Chondrocyte (in vitro differentiated cells): ENCODE measurements around the gene GSTP1. TPM values are rescaled to one million over a fixed set of nuclear protein-coding genes. Genes with fewer than 3 reads are reported as not detected.
A peak's percentile ranks its signal among the peaks of the same experiment; 100 is the strongest.
"Not testable (repeated sequence)": the region's sequence is repeated elsewhere in the genome, so short reads cannot be mapped to it uniquely, and the experiment has no call there.

Source experiments
- DNase-seq: peaks from one replicate; pipeline ENCODE4 v3.0.0; 2021; ENCODE audit warnings: mixed read lengths, low spot score
- H3K27ac Mint-ChIP-seq: one replicate; pipeline ENCODE4 v1.8.0; 2021; ENCODE audit warnings: mild to moderate bottlenecking, moderate library complexity, mixed read lengths; ENCODE audit not compliant: unreplicated experiment
- H3K27me3 Mint-ChIP-seq: 2 replicates; pipeline ENCODE4 v1.8.0; 2021; ENCODE audit warnings: low read depth, mixed read lengths
- H3K36me3 Mint-ChIP-seq: 2 replicates; pipeline ENCODE4 v1.8.0; 2021; ENCODE audit warnings: low read depth, mixed read lengths
- H3K4me1 Mint-ChIP-seq: 2 replicates; pipeline ENCODE4 v1.8.0; 2021; ENCODE audit warnings: low read depth, mild to moderate bottlenecking, mixed read lengths
- H3K4me3 Mint-ChIP-seq: one replicate; pipeline ENCODE4 v1.8.0; 2021; ENCODE audit warnings: mild to moderate bottlenecking, moderate library complexity, mixed read lengths; ENCODE audit not compliant: unreplicated experiment
- H3K9me3 Mint-ChIP-seq: 2 replicates; pipeline ENCODE4 v1.8.0; 2021; ENCODE audit warnings: low read depth, mixed read lengths
- CTCF ChIP-seq: fragments of 200-600 bp; sonication (generic); IDR thresholded peaks from 2 replicates; pipeline ENCODE4 v1.5.0; 2021; ENCODE audit warnings: antibody characterized with exemption, mild to moderate bottlenecking, moderate library complexity
- total RNA-seq: library from RNA; stranded (reverse); gene quantifications from 3 replicates; pipeline ENCODE4 v1.2.1, GENCODE V29; 2021

The GSTP1 gene
- total RNA-seq, 1 donor from 2014 or later: 644 TPM

GRCh38 chr11:67616431-67617242 is 33.0 kb downstream of the GSTP1 start:
- Mint-ChIP-seq H3K4me1 (peaks cover 19% of the 10 kb centered on the region), H3K27me3 (no peaks in the 10 kb centered on the region), H3K4me3 (no peak overlapping the region), H3K36me3 (peaks cover 4% of the 10 kb centered on the region), H3K27ac (no peak overlapping the region), H3K9me3 (no peaks in the 10 kb centered on the region)
- no peak for DNase-seq
- no peak for TF ChIP-seq CTCF

DNA sequence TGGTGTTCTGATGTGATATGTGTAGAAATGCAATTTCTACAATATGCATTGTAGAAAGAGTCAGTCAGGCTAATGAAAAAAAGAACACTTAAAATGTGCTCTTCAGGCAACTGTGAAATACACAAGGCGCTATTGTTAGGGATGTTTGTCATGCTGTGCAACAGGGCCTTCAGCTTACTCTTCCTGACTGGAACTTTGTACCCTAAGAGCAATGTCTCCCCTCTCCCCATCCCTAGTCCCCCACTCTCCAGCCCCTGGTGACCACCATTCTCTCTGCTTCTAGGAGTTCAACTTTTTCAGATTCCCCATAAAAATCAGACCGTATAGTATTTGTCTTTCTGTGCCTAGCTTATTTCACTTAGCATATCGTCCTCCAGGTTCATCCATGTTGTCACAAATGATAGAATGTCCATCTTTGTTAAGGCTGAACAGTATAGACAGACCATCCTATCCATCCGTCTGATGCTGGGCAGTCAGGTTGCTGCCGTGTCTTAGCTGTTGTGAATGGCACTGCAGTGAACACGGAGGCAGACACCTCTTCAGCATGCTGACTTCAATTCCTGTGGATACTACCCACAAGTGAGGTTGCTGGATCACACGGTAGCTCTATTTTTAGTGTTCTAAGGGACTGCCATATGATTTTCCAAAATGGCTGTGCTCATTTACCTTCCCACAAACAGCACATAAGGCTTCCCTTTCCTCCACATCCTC is 33.8 kb downstream of the GSTP1 start:
- Mint-ChIP-seq H3K27me3 (no peaks in the 10 kb centered on the region), H3K4me1 (peaks cover 22% of the 10 kb centered on the region), H3K27ac (no peak overlapping the region), H3K36me3 (peaks cover 4% of the 10 kb centered on the region), H3K9me3 (no peaks in the 10 kb centered on the region), H3K4me3 (no peak overlapping the region)
- no peak for TF ChIP-seq CTCF
- no peak for DNase-seq

DNA sequence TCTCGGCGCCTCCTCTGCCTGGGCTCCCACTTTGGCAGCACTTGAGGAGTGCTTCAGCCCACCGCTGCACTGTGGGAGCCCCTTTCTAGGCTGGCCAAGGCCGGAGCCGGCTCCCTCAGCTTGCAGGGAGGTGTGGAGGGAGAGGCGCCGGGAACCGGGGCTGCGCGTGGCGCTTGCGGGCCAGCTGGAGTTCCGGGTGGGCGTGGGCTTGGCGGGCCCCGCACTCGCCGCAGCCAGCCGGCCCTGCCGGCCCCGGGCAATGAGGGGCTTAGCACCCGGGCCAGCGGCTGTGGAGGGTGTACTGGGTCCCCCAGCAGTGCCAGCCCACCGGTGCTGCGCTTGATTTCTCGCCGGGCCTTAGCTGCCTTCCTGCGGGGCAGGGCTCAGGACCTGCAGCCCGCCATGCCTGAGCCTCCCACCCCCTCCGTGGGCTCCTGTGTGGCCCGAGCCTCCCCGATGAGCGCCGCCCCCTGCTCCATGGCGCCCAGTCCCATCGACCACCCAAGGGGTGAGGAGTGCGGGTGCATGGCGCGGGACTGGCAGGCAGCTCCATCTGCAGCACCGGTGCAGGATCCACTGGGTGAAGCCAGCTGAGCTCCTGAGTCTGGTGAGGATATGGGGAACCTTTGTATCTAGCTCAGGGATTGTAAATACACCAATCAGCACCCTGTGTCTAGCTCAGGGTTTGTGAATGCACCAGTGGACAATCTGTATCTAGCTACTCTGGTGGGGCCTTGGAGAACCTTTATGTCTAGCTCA is 35.5 kb downstream of the GSTP1 start:
- H3K9me3 Mint-ChIP-seq, H3K27ac Mint-ChIP-seq, H3K27me3 Mint-ChIP-seq, H3K4me3 Mint-ChIP-seq, H3K36me3 Mint-ChIP-seq, DNase-seq: not testable (repeated sequence)
- H3K4me1 Mint-ChIP-seq: peaks cover 22% of the 10 kb centered on the region

- H3K4me3 Mint-ChIP-seq: peak overlapping the region; percentile 83
- H3K36me3 Mint-ChIP-seq, DNase-seq, H3K9me3 Mint-ChIP-seq, H3K27me3 Mint-ChIP-seq: not testable (repeated sequence)
- peak overlapping the region; percentile 32 for H3K27ac Mint-ChIP-seq
- H3K4me1 Mint-ChIP-seq: peaks cover 22% of the 10 kb centered on the region
Observed at GRCh38 chr11:67619683-67620618, 36.3 kb downstream of the GSTP1 start.

DNA sequence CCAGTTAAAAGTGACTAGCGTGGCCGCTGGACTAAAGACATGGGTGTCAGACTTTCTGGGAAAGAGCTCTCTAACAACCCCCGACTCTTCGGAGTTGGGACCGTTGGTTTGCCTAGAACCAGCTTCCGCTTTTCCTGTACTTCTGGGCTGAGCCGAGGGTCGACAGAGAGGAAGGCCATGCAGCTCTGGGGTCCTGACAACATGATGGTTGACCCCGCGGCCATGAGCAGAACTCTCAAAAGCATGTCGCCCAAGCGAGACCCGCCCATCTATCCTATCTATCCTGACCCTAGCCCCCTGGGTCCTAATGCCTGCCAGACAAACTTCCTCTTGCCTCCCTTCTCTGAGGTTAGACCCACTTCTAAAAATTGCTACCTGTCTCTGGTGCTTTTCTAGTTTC is 37.0 kb downstream of the GSTP1 start:
- not testable (repeated sequence) for H3K36me3 Mint-ChIP-seq, H3K9me3 Mint-ChIP-seq, DNase-seq, H3K27me3 Mint-ChIP-seq
- H3K27ac Mint-ChIP-seq: peak overlapping the region; percentile 24
- H3K4me1 Mint-ChIP-seq: peaks cover 22% of the 10 kb centered on the region
- H3K4me3 Mint-ChIP-seq: peak overlapping the region; percentile 83

DNA sequence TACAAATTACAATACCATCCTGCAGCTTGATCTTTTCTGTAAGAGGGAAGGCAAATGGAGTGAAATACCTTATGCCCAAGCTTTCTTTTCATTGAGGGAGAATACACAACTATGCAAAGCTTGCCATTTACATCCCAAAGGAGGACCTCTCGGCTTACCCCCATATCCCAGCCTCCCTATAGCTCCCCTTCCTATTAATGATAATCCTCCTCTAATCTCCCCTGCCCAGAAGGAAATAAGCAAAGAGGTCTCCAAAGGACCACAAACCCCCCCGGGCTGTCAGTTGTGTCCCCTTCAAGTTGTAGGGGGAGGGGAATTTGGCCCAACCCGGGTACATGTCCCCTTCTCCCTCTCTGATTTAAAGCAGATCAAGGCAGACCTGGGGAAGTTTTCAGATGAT is 38.3 kb downstream of the GSTP1 start:
- H3K27ac Mint-ChIP-seq, H3K27me3 Mint-ChIP-seq, H3K9me3 Mint-ChIP-seq, H3K36me3 Mint-ChIP-seq, DNase-seq, H3K4me3 Mint-ChIP-seq: not testable (repeated sequence)
- peaks cover 22% of the 10 kb centered on the region for H3K4me1 Mint-ChIP-seq

DNA sequence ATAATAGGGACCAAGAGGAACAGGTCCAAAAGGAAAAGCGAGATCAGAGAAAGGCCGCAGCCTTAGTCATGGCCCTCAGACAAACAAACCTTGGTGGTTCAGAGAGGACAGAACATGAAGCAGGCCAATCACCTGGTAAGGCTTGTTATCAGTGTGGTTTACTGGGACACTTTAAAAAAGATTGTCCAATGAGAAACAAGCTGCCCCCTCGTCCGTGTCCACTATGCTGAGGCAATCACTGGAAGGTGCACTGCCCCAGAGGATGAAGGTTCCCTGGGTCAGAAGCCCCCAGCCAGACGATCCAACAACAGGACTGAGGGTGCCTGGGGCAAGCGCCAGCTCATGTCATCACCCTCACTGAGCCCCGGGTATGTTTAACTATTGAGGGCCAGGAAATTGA is 39.3 kb downstream of the GSTP1 start:
- not testable (repeated sequence) for H3K4me3 Mint-ChIP-seq, H3K27ac Mint-ChIP-seq, H3K36me3 Mint-ChIP-seq, H3K9me3 Mint-ChIP-seq, DNase-seq, H3K27me3 Mint-ChIP-seq
- H3K4me1 Mint-ChIP-seq: peaks cover 22% of the 10 kb centered on the region

GRCh38 chr11:67623795-67624194 is 40.2 kb downstream of the GSTP1 start:
- not testable (repeated sequence) for H3K36me3 Mint-ChIP-seq, H3K4me3 Mint-ChIP-seq, H3K9me3 Mint-ChIP-seq, H3K27ac Mint-ChIP-seq, H3K27me3 Mint-ChIP-seq, DNase-seq
- H3K4me1 Mint-ChIP-seq: peaks cover 22% of the 10 kb centered on the region

DNA sequence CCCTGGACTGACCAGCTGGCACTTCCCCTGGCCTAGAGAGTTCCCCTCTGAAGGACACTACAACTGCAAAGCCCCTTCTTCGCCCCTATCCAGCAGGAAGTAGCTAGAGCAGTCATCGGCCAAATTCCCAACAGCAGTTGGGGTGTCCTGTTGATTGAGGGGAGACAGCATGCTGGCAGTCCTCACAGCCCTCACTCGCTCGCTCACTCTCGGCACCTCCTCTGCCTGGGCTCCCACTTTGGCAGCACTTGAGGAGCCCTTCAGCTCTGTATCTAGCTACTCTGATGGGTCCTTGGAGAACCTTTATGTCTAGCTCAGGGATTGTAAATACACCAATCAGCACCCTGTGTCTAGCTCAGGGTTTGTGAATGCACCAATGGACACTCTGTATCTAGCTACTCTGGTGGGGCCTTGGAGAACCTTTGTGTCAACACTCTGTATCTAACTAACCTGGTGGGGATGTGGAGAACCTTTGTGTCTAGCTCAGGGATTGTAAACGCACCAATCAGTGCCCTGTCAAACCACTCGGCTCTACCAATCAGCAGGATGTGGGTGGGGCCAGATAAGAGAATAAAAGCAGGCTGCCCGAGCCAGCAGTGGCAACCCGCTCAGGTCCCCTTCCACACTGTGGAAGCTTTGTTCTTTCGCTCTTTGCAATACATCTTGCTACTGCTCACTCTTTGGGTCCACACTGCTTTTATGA is 42.7 kb downstream of the GSTP1 start:
- not testable (repeated sequence) for H3K4me3 Mint-ChIP-seq, H3K9me3 Mint-ChIP-seq, H3K27ac Mint-ChIP-seq, DNase-seq, H3K36me3 Mint-ChIP-seq, H3K27me3 Mint-ChIP-seq
- peaks cover 11% of the 10 kb centered on the region for H3K4me1 Mint-ChIP-seq
